SK-N-MC (cell line): ENCODE data around the gene ATP5MC3.

Experiments
- EZH2 ChIP-seq: fragments of 200-600 bp; sonication (generic); IDR thresholded peaks from one replicate; pipeline ENCODE4 v1.6.1; 2017; ENCODE audit warnings: antibody characterized with exemption
- POLR2AphosphoS5 ChIP-seq: IDR thresholded peaks from 2 replicates; pipeline ENCODE4 v1.6.1; 2012; ENCODE audit warnings: mild to moderate bottlenecking, low read depth, low read length, borderline replicate concordance

DNA sequence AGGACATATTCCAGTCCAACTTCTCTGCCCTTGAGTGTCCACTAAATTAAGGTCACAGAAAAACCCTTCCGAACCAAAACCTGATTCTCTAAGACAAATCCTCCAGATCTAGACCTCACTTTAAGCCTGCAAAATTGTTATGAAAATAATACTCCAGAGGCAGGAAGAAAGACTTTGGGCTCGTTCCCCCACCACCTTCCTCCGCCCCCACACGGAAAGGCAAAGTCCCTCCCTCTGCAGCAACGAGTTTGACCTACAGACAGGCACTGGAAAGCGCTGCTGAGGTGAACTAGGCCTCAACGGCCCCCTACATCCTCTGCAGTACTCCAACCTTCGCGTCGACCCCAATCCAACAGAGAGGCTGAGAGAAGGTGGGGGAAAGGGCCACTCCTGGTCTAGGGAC lies 808 bp downstream of the ATP5MC3 start:
- TF ChIP-seq POLR2AphosphoS5 (peak; percentile 36; the same call in 1 of the 2 replicates), EZH2 (no peak)
